ENCODE measurements around the gene ROR1.
"Not testable (repeated sequence)": the region's sequence is repeated elsewhere in the genome, so short reads cannot be mapped to it uniquely, and the experiment has no call there.

ROR1 gene

GRCh38 chr1:63804829-63805484 lies 31.1 kb downstream of the ROR1 start:
- peaks cover 36% of the 10 kb centered on the region for H3K4me1 Mint-ChIP-seq
- H3K36me3 Mint-ChIP-seq (ENCODE audit: low read depth), result peaks cover 7% of the 10 kb centered on the region
- H3K27me3 Mint-ChIP-seq (ENCODE audit: low read depth), result no peaks in the 10 kb centered on the region
- TF ChIP-seq, protein P1, sequence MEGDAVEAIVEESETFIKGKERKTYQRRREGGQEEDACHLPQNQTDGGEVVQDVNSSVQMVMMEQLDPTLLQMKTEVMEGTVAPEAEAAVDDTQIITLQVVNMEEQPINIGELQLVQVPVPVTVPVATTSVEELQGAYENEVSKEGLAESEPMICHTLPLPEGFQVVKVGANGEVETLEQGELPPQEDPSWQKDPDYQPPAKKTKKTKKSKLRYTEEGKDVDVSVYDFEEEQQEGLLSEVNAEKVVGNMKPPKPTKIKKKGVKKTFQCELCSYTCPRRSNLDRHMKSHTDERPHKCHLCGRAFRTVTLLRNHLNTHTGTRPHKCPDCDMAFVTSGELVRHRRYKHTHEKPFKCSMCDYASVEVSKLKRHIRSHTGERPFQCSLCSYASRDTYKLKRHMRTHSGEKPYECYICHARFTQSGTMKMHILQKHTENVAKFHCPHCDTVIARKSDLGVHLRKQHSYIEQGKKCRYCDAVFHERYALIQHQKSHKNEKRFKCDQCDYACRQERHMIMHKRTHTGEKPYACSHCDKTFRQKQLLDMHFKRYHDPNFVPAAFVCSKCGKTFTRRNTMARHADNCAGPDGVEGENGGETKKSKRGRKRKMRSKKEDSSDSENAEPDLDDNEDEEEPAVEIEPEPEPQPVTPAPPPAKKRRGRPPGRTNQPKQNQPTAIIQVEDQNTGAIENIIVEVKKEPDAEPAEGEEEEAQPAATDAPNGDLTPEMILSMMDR (IDR thresholded peaks at IDR 0.05; ENCODE audit: unreplicated experiment in 3 of 3), result no peak
- H3K27ac Mint-ChIP-seq, result peak overlapping the region; percentile 51 to 76 (median 54)
- H3K4me3 Mint-ChIP-seq, result no peak overlapping the region
- H3K9me3 Mint-ChIP-seq, result no peaks in the 10 kb centered on the region

DNA sequence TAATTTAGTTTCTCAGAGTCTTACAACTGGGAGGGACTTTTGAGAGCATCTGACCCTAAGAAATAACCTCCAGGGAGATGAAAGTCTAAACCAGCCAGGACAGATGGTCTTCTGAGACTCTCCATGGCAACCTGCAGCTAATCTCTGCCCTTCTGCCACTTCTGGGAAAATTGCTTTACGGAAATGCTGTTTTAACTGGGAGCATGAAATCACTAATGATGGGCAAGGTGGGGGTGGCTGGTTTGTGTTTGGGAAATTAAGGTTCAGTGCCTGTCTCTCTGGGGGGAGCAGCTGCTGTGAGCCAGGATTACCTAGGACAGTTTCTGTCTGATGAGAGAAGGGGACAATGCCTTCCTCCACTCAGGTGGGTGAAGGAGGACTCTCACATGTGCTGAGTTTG lies 33.2 kb downstream of the ROR1 start:
- H3K27me3 Mint-ChIP-seq (ENCODE audit: low read depth), result no peaks in the 10 kb centered on the region
- peaks cover 50% of the 10 kb centered on the region for H3K4me1 Mint-ChIP-seq
- no peaks in the 10 kb centered on the region for H3K9me3 Mint-ChIP-seq
- peaks cover 7% of the 10 kb centered on the region for H3K36me3 Mint-ChIP-seq (ENCODE audit: low read depth)
- H3K27ac Mint-ChIP-seq, result peak overlapping the region in 2 of 3 experiments; percentile 27 to 65
- H3K4me3 Mint-ChIP-seq, result no peak overlapping the region
- TF ChIP-seq, protein P1 (IDR thresholded peaks at IDR 0.05; ENCODE audit: unreplicated experiment in 3 of 3), result no peak

GRCh38 chr1:63810936-63811469 lies 37.2 kb downstream of the ROR1 start:
- TF ChIP-seq, protein P1 (IDR thresholded peaks at IDR 0.05; ENCODE audit: unreplicated experiment in 3 of 3), result no peak
- Mint-ChIP-seq H3K4me3 (no peak overlapping the region), H3K9me3 (no peaks in the 10 kb centered on the region), H3K36me3 (ENCODE audit: low read depth) (peaks cover 18% of the 10 kb centered on the region), H3K4me1 (peaks cover 48% of the 10 kb centered on the region), H3K27ac (peak overlapping the region; percentile 77 to 83 (median 82)), H3K27me3 (ENCODE audit: low read depth) (no peaks in the 10 kb centered on the region)

- H3K36me3 Mint-ChIP-seq (ENCODE audit: low read depth), result peaks cover 29% of the 10 kb centered on the region
- peaks cover 60% of the 10 kb centered on the region for H3K4me1 Mint-ChIP-seq
- H3K9me3 Mint-ChIP-seq, result peaks cover 4% of the 10 kb centered on the region
- no peak overlapping the region for H3K4me3 Mint-ChIP-seq
- H3K27me3 Mint-ChIP-seq (ENCODE audit: low read depth), result no peaks in the 10 kb centered on the region
- no peak overlapping the region for H3K27ac Mint-ChIP-seq
- TF ChIP-seq, protein P1 (IDR thresholded peaks at IDR 0.05; ENCODE audit: unreplicated experiment in 3 of 3), result no peak
Observed at GRCh38 chr1:63812071-63812700, 38.4 kb downstream of the ROR1 start.

- TF ChIP-seq, protein P1 (IDR thresholded peaks at IDR 0.05; ENCODE audit: unreplicated experiment in 3 of 3), result no peak
- H3K27me3 Mint-ChIP-seq (ENCODE audit: low read depth), result no peaks in the 10 kb centered on the region
- no peak overlapping the region for H3K4me3 Mint-ChIP-seq
- H3K36me3 Mint-ChIP-seq (ENCODE audit: low read depth), result peaks cover 29% of the 10 kb centered on the region
- peaks cover 4% of the 10 kb centered on the region for H3K9me3 Mint-ChIP-seq
- H3K4me1 Mint-ChIP-seq, result peaks cover 72% of the 10 kb centered on the region
- H3K27ac Mint-ChIP-seq, result peak overlapping the region; percentile 27 to 68 (median 52)
Observed at GRCh38 chr1:63813829-63814277, 40.0 kb downstream of the ROR1 start.

- not testable (repeated sequence) for H3K9me3 Mint-ChIP-seq; H3K4me3 Mint-ChIP-seq; H3K27me3 Mint-ChIP-seq (ENCODE audit: low read depth)
- peak overlapping the region; percentile 76 to 90 (median 77) for H3K27ac Mint-ChIP-seq
- H3K4me1 Mint-ChIP-seq, result peaks cover 60% of the 10 kb centered on the region
- peaks cover 23% of the 10 kb centered on the region for H3K36me3 Mint-ChIP-seq (ENCODE audit: low read depth)
Observed at GRCh38 chr1:63816217-63816815, 42.5 kb downstream of the ROR1 start.
